GM12878 (cell line): Measurements from ENCODE around the gene LRRC27.
"Not testable (repeated sequence)": the region's sequence is repeated elsewhere in the genome, so short reads cannot be mapped to it uniquely, and the experiment has no call there.

ENCODE experiments used
- BRCA1 ChIP-seq: IDR thresholded peaks from 2 replicates; pipeline ENCODE4 v1.6.1; 2011; ENCODE audit warnings: low read depth, low read length, improper control_type of control experiment
- CHD2 ChIP-seq: IDR thresholded peaks from 2 replicates; pipeline ENCODE4 v1.6.1; 2011; ENCODE audit warnings: low read depth, low read length, improper control_type of control experiment, borderline replicate concordance
- CHD4 ChIP-seq: fragments of 200-600 bp; sonication (generic); IDR thresholded peaks from 2 replicates; pipeline ENCODE4 v1.6.1; 2016; ENCODE audit warnings: mild to moderate bottlenecking
- EP300 ChIP-seq, 2 experiments: fragments of 150-350 bp in 1 of 2; IDR thresholded peaks; 2 replicates each; pipeline ENCODE4 v1.6.1; 2011 to 2012; ENCODE audit warnings: low read depth in 2 of 2, low read length in 2 of 2, borderline replicate concordance in 1 of 2, improper control_type of control experiment in 1 of 2, inconsistent platforms in 1 of 2; ENCODE audit not compliant: control insufficient read depth in 1 of 2
- RBBP5 ChIP-seq: fragments of 200-600 bp; sonication (generic); conservative IDR thresholded peaks from 2 replicates; pipeline ENCODE4 v1.6.1; 2016
- TCF3 ChIP-seq: IDR thresholded peaks from 2 replicates; pipeline ENCODE4 v1.6.1; 2012; ENCODE audit warnings: low read depth, mild to moderate bottlenecking, low read length, borderline replicate concordance; ENCODE audit not compliant: insufficient read depth
- TF ChIP-seq, protein P1 (sequence below), 3 experiments: IDR thresholded peaks in 2 of 3; conservative IDR thresholded peaks in 1 of 3; 2 replicates each; pipeline ENCODE4 v1.5.1; 2011; ENCODE audit warnings: low read depth in 3 of 3, low read length in 3 of 3, mild to moderate bottlenecking in 3 of 3, control low read depth in 2 of 3, moderate library complexity in 2 of 3, inconsistent platforms in 1 of 3, mixed read lengths in 1 of 3; ENCODE audit not compliant: control insufficient read depth in 2 of 3, insufficient read depth in 1 of 3; ENCODE audit errors: extremely low read depth in 1 of 3

DNA sequence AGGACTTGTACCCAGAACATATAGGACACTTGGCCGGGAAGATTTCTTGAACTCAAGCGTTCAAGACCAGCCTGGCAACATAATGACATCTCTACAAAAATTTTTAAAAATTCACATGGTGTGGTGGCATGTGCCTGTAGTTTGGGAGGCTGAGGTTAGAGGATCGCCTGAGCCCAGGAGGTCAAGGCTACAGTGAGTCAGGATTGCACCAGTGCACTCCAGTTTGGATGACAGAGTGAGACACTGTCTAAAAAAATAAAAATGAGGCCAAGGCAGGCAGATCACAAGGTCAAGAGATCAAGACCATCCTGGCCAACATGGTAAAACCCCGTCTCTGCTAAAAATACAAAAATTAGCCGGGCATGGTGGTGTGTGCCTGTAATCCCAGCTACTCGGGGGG, 14.5 kb upstream of the LRRC27 start:
- TF ChIP-seq TCF3; BRCA1; RBBP5; CHD4; EP300 (IDR thresholded peaks at IDR 0.05; ENCODE audit: borderline replicate concordance in 1 of 2, control insufficient read depth in 1 of 2, low read depth in 2 of 2, low read length in 2 of 2); CHD2: not testable (repeated sequence)
- TF ChIP-seq, protein P1, sequence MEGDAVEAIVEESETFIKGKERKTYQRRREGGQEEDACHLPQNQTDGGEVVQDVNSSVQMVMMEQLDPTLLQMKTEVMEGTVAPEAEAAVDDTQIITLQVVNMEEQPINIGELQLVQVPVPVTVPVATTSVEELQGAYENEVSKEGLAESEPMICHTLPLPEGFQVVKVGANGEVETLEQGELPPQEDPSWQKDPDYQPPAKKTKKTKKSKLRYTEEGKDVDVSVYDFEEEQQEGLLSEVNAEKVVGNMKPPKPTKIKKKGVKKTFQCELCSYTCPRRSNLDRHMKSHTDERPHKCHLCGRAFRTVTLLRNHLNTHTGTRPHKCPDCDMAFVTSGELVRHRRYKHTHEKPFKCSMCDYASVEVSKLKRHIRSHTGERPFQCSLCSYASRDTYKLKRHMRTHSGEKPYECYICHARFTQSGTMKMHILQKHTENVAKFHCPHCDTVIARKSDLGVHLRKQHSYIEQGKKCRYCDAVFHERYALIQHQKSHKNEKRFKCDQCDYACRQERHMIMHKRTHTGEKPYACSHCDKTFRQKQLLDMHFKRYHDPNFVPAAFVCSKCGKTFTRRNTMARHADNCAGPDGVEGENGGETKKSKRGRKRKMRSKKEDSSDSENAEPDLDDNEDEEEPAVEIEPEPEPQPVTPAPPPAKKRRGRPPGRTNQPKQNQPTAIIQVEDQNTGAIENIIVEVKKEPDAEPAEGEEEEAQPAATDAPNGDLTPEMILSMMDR (IDR thresholded peaks at IDR 0.05 in 2 of 3, conservative IDR thresholded peaks at IDR 0.05 in 1 of 3; ENCODE audit: control insufficient read depth in 2 of 3, extremely low read depth in 1 of 3, insufficient read depth in 1 of 3, low read depth in 3 of 3, low read length in 3 of 3): not testable (repeated sequence)
